ENCODE results near the gene CHST13. TPM values are rescaled to one million over a fixed set of nuclear protein-coding genes. Genes with fewer than 3 reads are reported as not detected.

Gene CHST13
- total and polyA plus RNA-seq, 5 experiments from 2014 or later, result 0.14 TPM; not detected in 4

- peaks cover 0 to 1% (median 0%) of the 10 kb centered on the region in 9 donors for H3K9me3 Mint-ChIP-seq
- ATAC-seq (no peak), DNase-seq (peak in 1 of 10 donors; percentile 48)
- peaks cover 0 to 20% (median 4%) of the 10 kb centered on the region in 5 donors for H3K27me3 Mint-ChIP-seq
- peaks cover 0 to 9% (median 6%) of the 10 kb centered on the region in 4 donors for H3K4me1 Mint-ChIP-seq
- POLR2A ChIA-PET, result no interaction called here
- H3K4me3 Mint-ChIP-seq, result no peak overlapping the region
- H3K36me3 Mint-ChIP-seq, result no peaks in the 10 kb centered on the region
- H3K27ac Mint-ChIP-seq, result no peak overlapping the region
These were observed 19.6 kb downstream of the CHST13 start for GRCh38 chr3:126543457-126544061.

GRCh38 chr3:126544596-126545281 lies 20.8 kb downstream of the CHST13 start:
- Mint-ChIP-seq H3K36me3 (no peaks in the 10 kb centered on the region), H3K27me3 (peaks cover 0 to 18% (median 4%) of the 10 kb centered on the region in 5 donors), H3K9me3 (peaks cover 0 to 1% (median 0%) of the 10 kb centered on the region in 9 donors), H3K4me3 (no peak overlapping the region), H3K27ac (no peak overlapping the region), H3K4me1 (peaks cover 0 to 9% (median 6%) of the 10 kb centered on the region in 4 donors)
- DNase-seq (peak in 1 of 10 donors; percentile 48), ATAC-seq (no peak)
- POLR2A ChIA-PET, result no interaction called here

- POLR2A ChIA-PET, result no interaction called here
- Mint-ChIP-seq H3K4me3 (no peak overlapping the region), H3K4me1 (peaks cover 0 to 5% (median 4%) of the 10 kb centered on the region in 4 donors), H3K27ac (peak overlapping the region in 1 of 10 donors; percentile 5), H3K9me3 (peaks cover 0 to 1% (median 0%) of the 10 kb centered on the region in 9 donors), H3K36me3 (no peaks in the 10 kb centered on the region), H3K27me3 (peaks cover 0 to 14% (median 3%) of the 10 kb centered on the region in 5 donors)
- no peak for ATAC-seq
- DNase-seq, result peak in 1 of 10 donors; percentile 30
These were observed 21.6 kb downstream of the CHST13 start for GRCh38 chr3:126545544-126545943.

- Mint-ChIP-seq H3K36me3 (no peaks in the 10 kb centered on the region), H3K27ac (no peak overlapping the region), H3K27me3 (peaks cover 0 to 14% (median 4%) of the 10 kb centered on the region in 5 donors), H3K4me1 (peaks cover 0 to 3% (median 1%) of the 10 kb centered on the region in 4 donors), H3K9me3 (peaks cover 0 to 1% (median 0%) of the 10 kb centered on the region in 9 donors), H3K4me3 (no peak overlapping the region)
- DNase-seq (peak in 2 of 10 donors; percentile 10 to 45), ATAC-seq (no peak)
- POLR2A ChIA-PET, result no interaction called here
These were observed 22.1 kb downstream of the CHST13 start for GRCh38 chr3:126546013-126546412.

GRCh38 chr3:126546549-126547239 lies 22.7 kb downstream of the CHST13 start:
- peaks cover 0 to 11% (median 6%) of the 10 kb centered on the region in 5 donors for H3K27me3 Mint-ChIP-seq
- H3K9me3 Mint-ChIP-seq, result peaks cover 0 to 1% (median 0%) of the 10 kb centered on the region in 9 donors
- no peak overlapping the region for H3K27ac Mint-ChIP-seq
- DNase-seq, result peak in 2 of 10 donors; percentile 7 to 19
- POLR2A ChIA-PET, result no interaction called here
- H3K4me3 Mint-ChIP-seq, result no peak overlapping the region
- H3K4me1 Mint-ChIP-seq, result peaks cover 0 to 1% (median 0%) of the 10 kb centered on the region in 4 donors
- no peak for ATAC-seq
- no peaks in the 10 kb centered on the region for H3K36me3 Mint-ChIP-seq

GRCh38 chr3:126547721-126548120 lies 23.8 kb downstream of the CHST13 start:
- Mint-ChIP-seq H3K27ac (peak overlapping the region in 1 of 10 donors; percentile 1), H3K4me1 (peaks cover 0 to 1% (median 0%) of the 10 kb centered on the region in 4 donors), H3K9me3 (no peaks in the 10 kb centered on the region), H3K27me3 (peaks cover 0 to 11% (median 6%) of the 10 kb centered on the region in 5 donors), H3K36me3 (no peaks in the 10 kb centered on the region), H3K4me3 (no peak overlapping the region)
- POLR2A ChIA-PET, result no interaction called here
- ATAC-seq (no peak), DNase-seq (no peak)

- Mint-ChIP-seq H3K4me1 (peaks cover 0 to 1% (median 0%) of the 10 kb centered on the region in 4 donors), H3K36me3 (no peaks in the 10 kb centered on the region), H3K4me3 (no peak overlapping the region), H3K9me3 (no peaks in the 10 kb centered on the region), H3K27me3 (peaks cover 0 to 15% (median 9%) of the 10 kb centered on the region in 5 donors), H3K27ac (no peak overlapping the region)
- DNase-seq, result peak in 1 of 10 donors; percentile 54
- ATAC-seq, result no peak
- POLR2A ChIA-PET, result no interaction called here
These were observed 24.9 kb downstream of the CHST13 start for GRCh38 chr3:126548556-126549466.

- DNase-seq (peak in 2 of 10 donors; percentile 11 to 41), ATAC-seq (no peak)
- no peaks in the 10 kb centered on the region for H3K9me3 Mint-ChIP-seq
These were observed 26.0 kb downstream of the CHST13 start for GRCh38 chr3:126549861-126550487.

GRCh38 chr3:126550488-126551051 lies 26.6 kb downstream of the CHST13 start:
- no peaks in the 10 kb centered on the region for H3K9me3 Mint-ChIP-seq
- H3K36me3 Mint-ChIP-seq, result no peaks in the 10 kb centered on the region
- POLR2A ChIA-PET, result no interaction called here
- H3K27me3 Mint-ChIP-seq, result peaks cover 0 to 15% (median 9%) of the 10 kb centered on the region in 5 donors
- peaks cover 0 to 1% (median 0%) of the 10 kb centered on the region in 4 donors for H3K4me1 Mint-ChIP-seq
- no peak for ATAC-seq
- H3K4me3 Mint-ChIP-seq, result no peak overlapping the region
- H3K27ac Mint-ChIP-seq, result no peak overlapping the region
- peak in 1 of 10 donors; percentile 50 for DNase-seq

More at GRCh38 chr3:126549861-126550487, 26.0 kb downstream of the CHST13 start:
- POLR2A ChIA-PET, result no interaction called here
- Mint-ChIP-seq H3K27ac (no peak overlapping the region), H3K36me3 (no peaks in the 10 kb centered on the region), H3K27me3 (peaks cover 0 to 15% (median 9%) of the 10 kb centered on the region in 5 donors), H3K4me3 (no peak overlapping the region), H3K4me1 (peaks cover 0 to 1% (median 0%) of the 10 kb centered on the region in 4 donors)

GRCh38 chr3:126551121-126551838 lies 27.3 kb downstream of the CHST13 start:
- POLR2A ChIA-PET, result no interaction called here
- Mint-ChIP-seq H3K36me3 (no peaks in the 10 kb centered on the region), H3K9me3 (no peaks in the 10 kb centered on the region), H3K27ac (no peak overlapping the region), H3K27me3 (peaks cover 0 to 15% (median 9%) of the 10 kb centered on the region in 5 donors), H3K4me3 (no peak overlapping the region), H3K4me1 (peaks cover 0 to 1% (median 0%) of the 10 kb centered on the region in 4 donors)
- no peak for ATAC-seq
- DNase-seq, result peak in 1 of 10 donors; percentile 57

Data from naive thymus-derived CD8-positive, alpha-beta T cell (primary cell).